B cell (primary cell): ENCODE data around the gene GLIS1. TPM values are rescaled to one million over a fixed set of nuclear protein-coding genes. Genes with fewer than 3 reads are reported as not detected.

Experiments
- ATAC-seq: fragments of 200-7000 bp; cut with Tn5 transposase; one replicate; pipeline ENCODE4 v1.10.0; 2021; ENCODE audit warnings: low read depth, mild to moderate bottlenecking, moderate number of reproducible peaks, moderate library complexity
- CTCF ChIA-PET: fragments of 350-600 bp; sonication (Branson Sonifier 250); formaldehyde crosslinking; loops from one replicate; lab custom pipeline; 2021; ENCODE audit warnings: antibody characterized with exemption, inconsistent platforms; lab: Charles Lee
- POLR2A ChIA-PET: fragments of 350-600 bp; sonication (Branson Sonifier 250); formaldehyde crosslinking; loops from one replicate; lab custom pipeline; 2021; ENCODE audit warnings: antibody characterized with exemption; lab: Charles Lee
- DNase-seq: peaks from one replicate; pipeline ENCODE4 v3.0.0; 2013
- H2AFZ ChIP-seq: 2 replicates; pipeline ENCODE4 v1.6.1; 2012; ENCODE audit warnings: mild to moderate bottlenecking, low read depth, low read length; ENCODE audit not compliant: insufficient read depth, poor library complexity, severe bottlenecking
- H3K27ac ChIP-seq, 2 donors: 1 replicate in 1 of 2; 2 replicates in 1 of 2; pipeline ENCODE4 v1.5.1; 2012 to 2013; ENCODE audit warnings: low read length in 2 of 2, mild to moderate bottlenecking in 2 of 2, moderate library complexity in 1 of 2
- H3K27me3 ChIP-seq, 4 experiments: fragments of 200-600 bp in 1 of 4; sonication (generic) in 1 of 4; replicated peaks in 1 of 4; 1 replicate in 2 of 4; 2 replicates in 2 of 4; pipeline versions ENCODE4 v1.6.1 to v1.7.0; 2013 to 2016; ENCODE audit warnings: low read length in 3 of 4, mild to moderate bottlenecking in 2 of 4, mixed read lengths in 1 of 4, moderate library complexity in 1 of 4; ENCODE audit not compliant: insufficient read depth in 4 of 4, control insufficient read depth in 3 of 4; ENCODE audit errors: control extremely low read depth in 1 of 4
- H3K36me3 ChIP-seq, 2 experiments: replicated peaks in 1 of 2; 1 replicate in 1 of 2; 2 replicates in 1 of 2; pipeline versions ENCODE4 v1.6.1 to v1.7.1; 2013; ENCODE audit warnings: low read length in 1 of 2; ENCODE audit not compliant: insufficient read depth in 2 of 2, control insufficient read depth in 1 of 2; ENCODE audit errors: control extremely low read depth in 1 of 2, extremely low read depth in 1 of 2
- H3K4me1 ChIP-seq, 2 donors: fragments of 200-600 bp in 1 of 2; sonication (generic) in 1 of 2; 1 replicate in 1 of 2; 2 replicates in 1 of 2; pipeline versions ENCODE4 v1.5.1 to v1.6.1; 2013 to 2017; ENCODE audit warnings: low read length in 2 of 2; ENCODE audit not compliant: control insufficient read depth in 2 of 2, insufficient read depth in 2 of 2
- H3K4me2 ChIP-seq: replicated peaks from 2 replicates; pipeline ENCODE3; 2012; ENCODE audit warnings: mild to moderate bottlenecking, low read depth, low read length; ENCODE audit not compliant: poor library complexity, severe bottlenecking
- H3K4me3 ChIP-seq, 5 experiments: fragments of 200-600 bp in 1 of 5; sonication (generic) in 1 of 5; 1 replicate in 3 of 5; 2 replicates in 2 of 5; pipeline versions ENCODE4 v1.5.1 to v1.7.0; 2011 to 2016; ENCODE audit warnings: low read length in 4 of 5, mild to moderate bottlenecking in 4 of 5, low read depth in 2 of 5, control low read depth in 1 of 5, moderate library complexity in 1 of 5; ENCODE audit not compliant: insufficient read depth in 1 of 5; ENCODE audit errors: control extremely low read depth in 1 of 5, extremely low read depth in 1 of 5
- H3K79me2 ChIP-seq: fragments of 200-600 bp; sonication (generic); one replicate; pipeline ENCODE4 v1.6.0; 2016; ENCODE audit warnings: low read length; ENCODE audit not compliant: control insufficient read depth, insufficient read depth
- H3K9ac ChIP-seq: fragments of 200-600 bp; sonication (generic); 2 replicates; pipeline ENCODE4 v1.6.1; 2017; ENCODE audit warnings: mild to moderate bottlenecking, low read length, moderate library complexity
- H3K9me3 ChIP-seq, 3 donors: one replicate each; pipeline versions ENCODE4 v1.6.1 to v1.7.1; 2013; ENCODE audit warnings: low read length in 2 of 3; ENCODE audit not compliant: control insufficient read depth in 2 of 3, insufficient read depth in 1 of 3; ENCODE audit errors: control extremely low read depth in 1 of 3
- H4K20me1 ChIP-seq: 2 replicates; pipeline ENCODE4 v1.6.0; 2012; ENCODE audit warnings: mild to moderate bottlenecking, low read length; ENCODE audit not compliant: insufficient read depth, control insufficient read depth, poor library complexity, severe bottlenecking
- H3K27ac Mint-ChIP-seq: one replicate; pipeline ENCODE4 v1.8.0; 2021; ENCODE audit warnings: mixed read lengths
- H3K27me3 Mint-ChIP-seq: one replicate; pipeline ENCODE4 v1.8.0; 2021; ENCODE audit warnings: mixed read lengths
- H3K4me1 Mint-ChIP-seq: one replicate; pipeline ENCODE4 v1.8.0; 2021; ENCODE audit warnings: mixed read lengths
- H3K4me3 Mint-ChIP-seq: one replicate; pipeline ENCODE4 v1.8.0; 2021; ENCODE audit warnings: mixed read lengths
- H3K9me3 Mint-ChIP-seq: one replicate; pipeline ENCODE4 v1.8.0; 2022; ENCODE audit warnings: mixed read lengths; ENCODE audit not compliant: insufficient read depth
- EZH2 ChIP-seq: IDR thresholded peaks from 2 replicates; pipeline ENCODE4 v1.6.1; 2012; ENCODE audit warnings: borderline replicate concordance, low read depth, mild to moderate bottlenecking, moderate library complexity, low read length; ENCODE audit not compliant: insufficient read depth, poor library complexity, severe bottlenecking
- WGBS: methylation state at CpG from one replicate; pipeline ENCODE4 v1.1.5; 2013; ENCODE audit warnings: missing lambda C conversion rate; ENCODE audit not compliant: insufficient coverage; 5-methylcytosine and 5-hydroxymethylcytosine counted together
- intact Hi-C: fragments of 100-400 bp; cut with micrococcal nuclease; formaldehyde crosslinking; loops from one replicate; pipeline ENCODE4 v1.10.0; 2022
- polyA plus RNA-seq: library from polyadenylated mRNA; depleted of rRNA; stranded (reverse); fragments of >200 nt; gene quantifications from 2 replicates; pipeline ENCODE4 v1.2.3, GENCODE V29; 2012
- total RNA-seq, 2 donors: library from RNA; stranded (reverse); fragments of 120-200 nt in 1 of 2; gene quantifications; 1 replicate in 1 of 2; 2 replicates in 1 of 2; pipeline versions ENCODE4 v1.2.3 to v1.2.4, GENCODE V29; 2013 to 2022
- TF ChIP-seq, protein P1 (sequence below): fragments of 200-600 bp; IDR thresholded peaks from one replicate; pipeline ENCODE4 v1.8.0; 2022; ENCODE audit warnings: antibody characterized with exemption, mild to moderate bottlenecking

Gene GLIS1
- total and polyA plus RNA-seq, 2 donors (not counting 1 experiment from before 2014, with no cell fraction given): not detected

- Histone ChIP-seq H3K27me3 (no peaks in the 10 kb centered on the region), H3K9me3 (no peaks in the 10 kb centered on the region), H3K27ac (no peak overlapping the region), H3K4me1 (no peaks in the 10 kb centered on the region), H4K20me1 (no peaks in the 10 kb centered on the region), H3K36me3 (no peaks in the 10 kb centered on the region), H3K4me3 (no peak overlapping the region), H2AFZ (no peak overlapping the region), H3K4me2 (no peak overlapping the region), H3K79me2 (no peaks in the 10 kb centered on the region), H3K9ac (no peak overlapping the region)
- intact Hi-C loops: no loop called here
- Mint-ChIP-seq H3K4me1 (no peaks in the 10 kb centered on the region), H3K4me3 (no peak overlapping the region), H3K27me3 (peaks cover 13% of the 10 kb centered on the region), H3K27ac (no peak overlapping the region), H3K9me3 (no peaks in the 10 kb centered on the region)
- CTCF ChIA-PET: no interaction called here
- 85% methylated on average over 8 of the region's 8 CpGs for WGBS
- TF ChIP-seq, protein P1, sequence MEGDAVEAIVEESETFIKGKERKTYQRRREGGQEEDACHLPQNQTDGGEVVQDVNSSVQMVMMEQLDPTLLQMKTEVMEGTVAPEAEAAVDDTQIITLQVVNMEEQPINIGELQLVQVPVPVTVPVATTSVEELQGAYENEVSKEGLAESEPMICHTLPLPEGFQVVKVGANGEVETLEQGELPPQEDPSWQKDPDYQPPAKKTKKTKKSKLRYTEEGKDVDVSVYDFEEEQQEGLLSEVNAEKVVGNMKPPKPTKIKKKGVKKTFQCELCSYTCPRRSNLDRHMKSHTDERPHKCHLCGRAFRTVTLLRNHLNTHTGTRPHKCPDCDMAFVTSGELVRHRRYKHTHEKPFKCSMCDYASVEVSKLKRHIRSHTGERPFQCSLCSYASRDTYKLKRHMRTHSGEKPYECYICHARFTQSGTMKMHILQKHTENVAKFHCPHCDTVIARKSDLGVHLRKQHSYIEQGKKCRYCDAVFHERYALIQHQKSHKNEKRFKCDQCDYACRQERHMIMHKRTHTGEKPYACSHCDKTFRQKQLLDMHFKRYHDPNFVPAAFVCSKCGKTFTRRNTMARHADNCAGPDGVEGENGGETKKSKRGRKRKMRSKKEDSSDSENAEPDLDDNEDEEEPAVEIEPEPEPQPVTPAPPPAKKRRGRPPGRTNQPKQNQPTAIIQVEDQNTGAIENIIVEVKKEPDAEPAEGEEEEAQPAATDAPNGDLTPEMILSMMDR: no peak
- no peak for DNase-seq
- POLR2A ChIA-PET: no interaction called here
- ATAC-seq: no peak
Observed at GRCh38 chr1:53551428-53551995, 187.5 kb downstream of the GLIS1 start.

DNA sequence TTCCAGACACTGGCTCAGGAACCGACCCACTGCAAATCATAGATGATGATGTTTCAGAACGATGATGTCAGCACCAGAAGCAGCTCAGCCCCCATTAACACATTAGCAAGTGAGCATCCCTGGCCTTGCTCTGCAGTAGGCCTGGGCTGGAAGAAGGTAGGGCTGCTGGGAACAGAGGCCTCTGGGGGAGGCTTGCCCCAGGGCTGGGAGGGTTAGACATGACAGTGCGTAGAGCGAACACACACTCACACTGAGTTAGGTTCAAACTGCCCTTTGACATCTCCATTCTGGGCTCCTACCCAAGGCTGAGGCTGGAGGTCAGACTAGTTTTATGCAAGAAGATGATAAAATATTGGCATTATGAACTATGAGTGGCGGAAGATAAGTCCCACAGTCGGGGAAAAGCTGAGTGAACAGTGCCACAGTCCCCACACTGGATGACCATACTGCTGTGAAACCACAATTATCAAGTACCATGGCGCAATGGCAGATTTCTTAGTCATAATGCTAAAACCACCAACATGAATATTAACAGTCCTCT lies 188.7 kb downstream of the GLIS1 start:
- no peak overlapping the region for H3K27ac ChIP-seq
- CTCF ChIA-PET: no interaction called here
- 85% methylated on average over 5 of the region's 7 CpGs for WGBS

More for the DNA sequence above, 188.7 kb downstream of the GLIS1 start:
- H3K4me3 ChIP-seq: no peak overlapping the region
- no peak overlapping the region for H3K4me2 ChIP-seq
- H3K9me3 ChIP-seq: no peaks in the 10 kb centered on the region
- no peak overlapping the region for H2AFZ ChIP-seq
- ATAC-seq (no peak), DNase-seq (no peak)
- no peaks in the 10 kb centered on the region for H3K27me3 ChIP-seq
- intact Hi-C loops: no loop called here
- POLR2A ChIA-PET: no interaction called here
- H3K27ac Mint-ChIP-seq: no peak overlapping the region
- TF ChIP-seq, protein P1: no peak
- TF ChIP-seq EZH2: no peak
- peaks cover 13% of the 10 kb centered on the region for H3K27me3 Mint-ChIP-seq
- H3K4me3 Mint-ChIP-seq: no peak overlapping the region
- no peaks in the 10 kb centered on the region for H3K36me3 ChIP-seq
- H3K9ac ChIP-seq: no peak overlapping the region
- H3K79me2 ChIP-seq: no peaks in the 10 kb centered on the region
- H3K4me1 ChIP-seq: no peaks in the 10 kb centered on the region
- no peaks in the 10 kb centered on the region for H3K9me3 Mint-ChIP-seq
- no peaks in the 10 kb centered on the region for H3K4me1 Mint-ChIP-seq
- no peaks in the 10 kb centered on the region for H4K20me1 ChIP-seq
